Measurements from ENCODE around the gene KDELR1.

DNA sequence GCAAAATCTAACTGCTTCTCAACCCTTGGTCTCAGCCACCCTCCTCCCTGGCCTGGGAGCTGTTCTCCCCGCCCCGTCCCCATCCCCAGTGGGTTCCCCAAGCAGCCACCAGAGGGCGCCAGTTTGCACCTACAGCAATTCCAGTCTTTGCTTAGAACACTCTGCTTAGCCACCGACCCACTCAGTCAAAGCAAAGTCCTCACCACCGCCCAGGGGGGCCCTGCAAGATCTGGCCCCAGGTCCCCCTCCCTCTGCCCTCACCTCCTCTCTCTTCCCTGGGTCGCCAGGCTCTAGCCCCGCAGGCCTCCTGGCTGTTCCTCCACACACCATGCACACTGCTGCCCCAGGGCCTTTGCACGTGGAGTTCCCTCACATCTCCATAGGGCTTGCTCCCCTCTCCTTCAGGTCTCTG, 40.0 kb downstream of the KDELR1 start:
- TF ChIP-seq POLR2A (IDR thresholded peaks at IDR 0.05; ENCODE audit: low read depth, low read length) = no peak
- no peak for TF ChIP-seq TAF1 (IDR thresholded peaks at IDR 0.05; ENCODE audit: low read depth, low read length)
- TF ChIP-seq SPI1 (IDR thresholded peaks at IDR 0.05; ENCODE audit: low read depth, low read length) = no peak
- no peak for TF ChIP-seq POLR2AphosphoS5 (IDR thresholded peaks at IDR 0.05; ENCODE audit: low read depth, low read length)
